ENCODE measurements around the gene DUSP14. TPM values are rescaled to one million over a fixed set of nuclear protein-coding genes. Genes with fewer than 3 reads are reported as not detected.

The DUSP14 gene
- total and polyA plus RNA-seq, 2 of the 13 experiments (the other 11 are each of a cell fraction or from before 2014, with no cell fraction given), result 33.5 to 39.8 TPM

GRCh38 chr17:37489197-37490001 lies at the start of gene DUSP14 (continued):
- TF ChIP-seq, protein P1, sequence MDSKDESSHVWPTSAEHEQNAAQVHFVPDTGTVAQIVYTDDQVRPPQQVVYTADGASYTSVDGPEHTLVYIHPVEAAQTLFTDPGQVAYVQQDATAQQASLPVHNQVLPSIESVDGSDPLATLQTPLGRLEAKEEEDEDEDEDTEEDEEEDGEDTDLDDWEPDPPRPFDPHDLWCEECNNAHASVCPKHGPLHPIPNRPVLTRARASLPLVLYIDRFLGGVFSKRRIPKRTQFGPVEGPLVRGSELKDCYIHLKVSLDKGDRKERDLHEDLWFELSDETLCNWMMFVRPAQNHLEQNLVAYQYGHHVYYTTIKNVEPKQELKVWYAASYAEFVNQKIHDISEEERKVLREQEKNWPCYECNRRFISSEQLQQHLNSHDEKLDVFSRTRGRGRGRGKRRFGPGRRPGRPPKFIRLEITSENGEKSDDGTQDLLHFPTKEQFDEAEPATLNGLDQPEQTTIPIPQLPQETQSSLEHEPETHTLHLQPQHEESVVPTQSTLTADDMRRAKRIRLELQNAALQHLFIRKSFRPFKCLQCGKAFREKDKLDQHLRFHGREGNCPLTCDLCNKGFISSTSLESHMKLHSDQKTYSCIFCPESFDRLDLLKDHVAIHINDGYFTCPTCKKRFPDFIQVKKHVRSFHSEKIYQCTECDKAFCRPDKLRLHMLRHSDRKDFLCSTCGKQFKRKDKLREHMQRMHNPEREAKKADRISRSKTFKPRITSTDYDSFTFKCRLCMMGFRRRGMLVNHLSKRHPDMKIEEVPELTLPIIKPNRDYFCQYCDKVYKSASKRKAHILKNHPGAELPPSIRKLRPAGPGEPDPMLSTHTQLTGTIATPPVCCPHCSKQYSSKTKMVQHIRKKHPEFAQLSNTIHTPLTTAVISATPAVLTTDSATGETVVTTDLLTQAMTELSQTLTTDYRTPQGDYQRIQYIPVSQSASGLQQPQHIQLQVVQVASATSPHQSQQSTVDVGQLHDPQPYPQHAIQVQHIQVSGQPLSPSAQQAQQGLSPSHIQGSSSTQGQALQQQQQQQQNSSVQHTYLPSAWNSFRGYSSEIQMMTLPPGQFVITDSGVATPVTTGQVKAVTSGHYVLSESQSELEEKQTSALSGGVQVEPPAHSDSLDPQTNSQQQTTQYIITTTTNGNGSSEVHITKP (CRISPR knock-in tag; IDR thresholded peaks at IDR 0.05; ENCODE audit: low read depth), result 0 out of 2 replicates have a peak, but pooled peaks have one; percentile 40
- TF ChIP-seq MAZ (IDR thresholded peaks at IDR 0.05; ENCODE audit: borderline replicate concordance, low read depth, low read length) (peak; percentile 83; the same call in 1 of the 2 replicates), MAZ (CRISPR knock-in tag; IDR thresholded peaks at IDR 0.05; ENCODE audit: low read depth) (no peak), SOX6 (IDR thresholded peaks at IDR 0.05) (no peak), SOX6 (CRISPR knock-in tag; IDR thresholded peaks at IDR 0.05) (no peak), RBAK (CRISPR knock-in tag; IDR thresholded peaks at IDR 0.05) (no peak), HMGXB3 (CRISPR knock-in tag; IDR thresholded peaks at IDR 0.05; ENCODE audit: borderline replicate concordance) (no peak), SAP130 (CRISPR knock-in tag; IDR thresholded peaks at IDR 0.05; ENCODE audit: low read depth) (no peak; the same call in none of the 2 replicates), HIVEP1 (CRISPR knock-in tag; IDR thresholded peaks at IDR 0.05) (peak; percentile 61; the same call in 1 of the 2 replicates), ZNF253 (CRISPR knock-in tag; IDR thresholded peaks at IDR 0.05; ENCODE audit: borderline replicate concordance) (no peak), ZBTB20 (CRISPR knock-in tag; IDR thresholded peaks at IDR 0.05; ENCODE audit: borderline replicate concordance, low read depth) (no peak), HNRNPL (IDR thresholded peaks at IDR 0.05; ENCODE audit: low read depth, low read length) (0 out of 2 replicates have a peak, but pooled peaks have one; percentile 22), CBFB (CRISPR knock-in tag; IDR thresholded peaks at IDR 0.05) (no peak), ZFYVE20 (CRISPR knock-in tag; IDR thresholded peaks at IDR 0.05; ENCODE audit: borderline replicate concordance, low read depth) (no peak), ZSCAN9 (CRISPR knock-in tag; IDR thresholded peaks at IDR 0.05; ENCODE audit: borderline replicate concordance) (0 out of 2 replicates have a peak, but pooled peaks have one; percentile 32)
- TF ChIP-seq, protein P2, sequence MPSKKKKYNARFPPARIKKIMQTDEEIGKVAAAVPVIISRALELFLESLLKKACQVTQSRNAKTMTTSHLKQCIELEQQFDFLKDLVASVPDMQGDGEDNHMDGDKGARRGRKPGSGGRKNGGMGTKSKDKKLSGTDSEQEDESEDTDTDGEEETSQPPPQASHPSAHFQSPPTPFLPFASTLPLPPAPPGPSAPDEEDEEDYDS (CRISPR knock-in tag; IDR thresholded peaks at IDR 0.05), result no peak
- TF ChIP-seq, protein P3, sequence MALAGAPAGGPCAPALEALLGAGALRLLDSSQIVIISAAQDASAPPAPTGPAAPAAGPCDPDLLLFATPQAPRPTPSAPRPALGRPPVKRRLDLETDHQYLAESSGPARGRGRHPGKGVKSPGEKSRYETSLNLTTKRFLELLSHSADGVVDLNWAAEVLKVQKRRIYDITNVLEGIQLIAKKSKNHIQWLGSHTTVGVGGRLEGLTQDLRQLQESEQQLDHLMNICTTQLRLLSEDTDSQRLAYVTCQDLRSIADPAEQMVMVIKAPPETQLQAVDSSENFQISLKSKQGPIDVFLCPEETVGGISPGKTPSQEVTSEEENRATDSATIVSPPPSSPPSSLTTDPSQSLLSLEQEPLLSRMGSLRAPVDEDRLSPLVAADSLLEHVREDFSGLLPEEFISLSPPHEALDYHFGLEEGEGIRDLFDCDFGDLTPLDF (CRISPR knock-in tag; IDR thresholded peaks at IDR 0.05), result no peak; the same call in 1 of the 2 replicates
- TF ChIP-seq, protein P4, sequence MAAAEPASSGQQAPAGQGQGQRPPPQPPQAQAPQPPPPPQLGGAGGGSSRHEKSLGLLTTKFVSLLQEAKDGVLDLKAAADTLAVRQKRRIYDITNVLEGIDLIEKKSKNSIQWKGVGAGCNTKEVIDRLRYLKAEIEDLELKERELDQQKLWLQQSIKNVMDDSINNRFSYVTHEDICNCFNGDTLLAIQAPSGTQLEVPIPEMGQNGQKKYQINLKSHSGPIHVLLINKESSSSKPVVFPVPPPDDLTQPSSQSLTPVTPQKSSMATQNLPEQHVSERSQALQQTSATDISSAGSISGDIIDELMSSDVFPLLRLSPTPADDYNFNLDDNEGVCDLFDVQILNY (CRISPR knock-in tag; conservative IDR thresholded peaks at IDR 0.05), result no peak

All from HepG2 (cell line).